GM12892 (cell line): Measurements from ENCODE around the gene GIGYF2.

Source experiments
- POLR2A ChIP-seq: IDR thresholded peaks from 2 replicates; pipeline ENCODE4 v1.6.1; 2011; ENCODE audit warnings: low read depth, low read length, control low read depth
- POLR2AphosphoS5 ChIP-seq: IDR thresholded peaks from 2 replicates; pipeline ENCODE4 v1.6.1; 2011; ENCODE audit warnings: low read depth, low read length, control low read depth

DNA sequence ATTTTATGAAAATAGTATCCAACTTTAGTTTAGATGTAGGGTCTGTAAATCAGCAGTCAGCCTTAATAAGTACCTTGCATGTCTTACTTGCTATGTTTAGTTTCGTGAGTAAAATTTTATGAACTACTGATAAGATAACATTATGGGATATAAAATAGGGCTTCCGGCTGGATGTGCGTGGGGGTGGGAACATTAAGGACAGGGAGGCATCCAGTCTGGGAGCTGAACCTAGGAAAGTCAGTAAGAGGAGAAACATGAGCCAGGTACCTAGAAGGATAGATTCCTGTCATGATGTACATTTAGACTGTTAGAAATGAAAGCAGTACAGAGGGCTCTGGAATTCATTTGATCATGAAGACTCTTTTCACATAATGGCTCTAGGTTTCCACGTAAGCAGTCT, 92.0 kb downstream of the GIGYF2 start:
- TF ChIP-seq POLR2AphosphoS5 (no peak), POLR2A (no peak)
